ENCODE results near the gene CDCA7.

- TF ChIP-seq POLR2A (IDR thresholded peaks at IDR 0.05), result no peak
- TF ChIP-seq, protein P1, sequence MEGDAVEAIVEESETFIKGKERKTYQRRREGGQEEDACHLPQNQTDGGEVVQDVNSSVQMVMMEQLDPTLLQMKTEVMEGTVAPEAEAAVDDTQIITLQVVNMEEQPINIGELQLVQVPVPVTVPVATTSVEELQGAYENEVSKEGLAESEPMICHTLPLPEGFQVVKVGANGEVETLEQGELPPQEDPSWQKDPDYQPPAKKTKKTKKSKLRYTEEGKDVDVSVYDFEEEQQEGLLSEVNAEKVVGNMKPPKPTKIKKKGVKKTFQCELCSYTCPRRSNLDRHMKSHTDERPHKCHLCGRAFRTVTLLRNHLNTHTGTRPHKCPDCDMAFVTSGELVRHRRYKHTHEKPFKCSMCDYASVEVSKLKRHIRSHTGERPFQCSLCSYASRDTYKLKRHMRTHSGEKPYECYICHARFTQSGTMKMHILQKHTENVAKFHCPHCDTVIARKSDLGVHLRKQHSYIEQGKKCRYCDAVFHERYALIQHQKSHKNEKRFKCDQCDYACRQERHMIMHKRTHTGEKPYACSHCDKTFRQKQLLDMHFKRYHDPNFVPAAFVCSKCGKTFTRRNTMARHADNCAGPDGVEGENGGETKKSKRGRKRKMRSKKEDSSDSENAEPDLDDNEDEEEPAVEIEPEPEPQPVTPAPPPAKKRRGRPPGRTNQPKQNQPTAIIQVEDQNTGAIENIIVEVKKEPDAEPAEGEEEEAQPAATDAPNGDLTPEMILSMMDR (IDR thresholded peaks at IDR 0.05), result no peak
- TF ChIP-seq POLR2AphosphoS5 (IDR thresholded peaks at IDR 0.05), result no peak
Measured at GRCh38 chr2:173415431-173416381, 61.0 kb downstream of the CDCA7 start.
